Psoas muscle (tissue), 8 donors: ENCODE results near the gene TMEM240. TPM values are rescaled to one million over a fixed set of nuclear protein-coding genes. Genes with fewer than 3 reads are reported as not detected.

Source experiments
- ATAC-seq, 4 donors: fragments of 200-7000 bp; cut with Tn5 transposase; one replicate each; pipeline ENCODE4 v1.9.1; 2020; ENCODE audit warnings: moderate library complexity in 3 of 4, mild to moderate bottlenecking in 2 of 4
- DNase-seq, 2 donors: peaks; one replicate each; pipeline ENCODE4 v3.0.0-alpha.2; 2020
- H3K27ac ChIP-seq: fragments of 200-600 bp; one replicate; pipeline ENCODE4 v1.8.0; 2022
- H3K27me3 ChIP-seq, 3 donors: fragments of 200-600 bp in 1 of 3; one replicate each; pipeline versions ENCODE4 v1.6.1 to v1.8.0; 2013 to 2022; ENCODE audit warnings: low read length in 2 of 3, mild to moderate bottlenecking in 2 of 3, moderate library complexity in 1 of 3; ENCODE audit not compliant: insufficient read depth in 3 of 3
- H3K36me3 ChIP-seq, 2 donors: fragments of 200-600 bp in 1 of 2; one replicate each; pipeline versions ENCODE4 v1.6.1 to v1.8.0; 2013 to 2022; ENCODE audit warnings: low read depth in 1 of 2, mild to moderate bottlenecking in 1 of 2, moderate library complexity in 1 of 2; ENCODE audit not compliant: insufficient read depth in 1 of 2
- H3K4me1 ChIP-seq: fragments of 200-600 bp; one replicate; pipeline ENCODE4 v1.8.0; 2022
- H3K4me3 ChIP-seq: fragments of 200-600 bp; one replicate; pipeline ENCODE4 v1.8.0; 2022; ENCODE audit warnings: mild to moderate bottlenecking
- H3K9me3 ChIP-seq: fragments of 200-600 bp; one replicate; pipeline ENCODE4 v1.8.0; 2022
- WGBS, 3 donors: extraction: QIAGEN DNeasy Blood & Tissue Kit; methylation state at CpG; one replicate each; pipeline versions ENCODE4 v1.1.6 to v1.1.7; 2013; 5-methylcytosine and 5-hydroxymethylcytosine counted together
- intact Hi-C, 2 donors: fragments of 100-400 bp; cut with DNase I; formaldehyde crosslinking; loops; one replicate each; pipeline versions ENCODE4 v1.11.0 to v1.14.2; 2022
- polyA plus RNA-seq, 3 donors: library from polyadenylated mRNA; stranded (reverse); fragments of 200-250 nt; gene quantifications; one replicate each; pipeline ENCODE4 v1.2.3, GENCODE V29; 2013
- total RNA-seq, 4 donors: library from RNA; stranded (reverse); fragmentation: NEBNext Ultra II Directional in 2 of 4; extraction: Animal tissue kit (Norgen Biotek cat#: 25700) in 2 of 4; gene quantifications; one replicate each; pipeline versions ENCODE4 v1.2.1 to v1.2.4, GENCODE V29; 2021 to 2023
- TF ChIP-seq, protein P1 (sequence below): fragments of 200-600 bp; IDR thresholded peaks from one replicate; pipeline ENCODE4 v1.8.0; 2022; ENCODE audit warnings: antibody characterized with exemption
- donor health status: healthy with polysubstance abuse.
- donor health status: DM: no; HTN: no; CAD: no; lungs with moderate emphysema.
- donor health status: Bipolar disorder and iron deficiency.
- donor health status: healthy.
- donor health status: DM: yes; HTN: yes; CAD: no.
- donor health status: DM: no; HTN: no; CAD: no.
- donor health status: DM: no; HTN: no; CAD: no.
- donor health status: DM: yes; HTN: yes; CAD: no.

Gene TMEM240
- total and polyA plus RNA-seq, 7 donors: 0.55 to 1.8 (median 1.2) TPM

DNA sequence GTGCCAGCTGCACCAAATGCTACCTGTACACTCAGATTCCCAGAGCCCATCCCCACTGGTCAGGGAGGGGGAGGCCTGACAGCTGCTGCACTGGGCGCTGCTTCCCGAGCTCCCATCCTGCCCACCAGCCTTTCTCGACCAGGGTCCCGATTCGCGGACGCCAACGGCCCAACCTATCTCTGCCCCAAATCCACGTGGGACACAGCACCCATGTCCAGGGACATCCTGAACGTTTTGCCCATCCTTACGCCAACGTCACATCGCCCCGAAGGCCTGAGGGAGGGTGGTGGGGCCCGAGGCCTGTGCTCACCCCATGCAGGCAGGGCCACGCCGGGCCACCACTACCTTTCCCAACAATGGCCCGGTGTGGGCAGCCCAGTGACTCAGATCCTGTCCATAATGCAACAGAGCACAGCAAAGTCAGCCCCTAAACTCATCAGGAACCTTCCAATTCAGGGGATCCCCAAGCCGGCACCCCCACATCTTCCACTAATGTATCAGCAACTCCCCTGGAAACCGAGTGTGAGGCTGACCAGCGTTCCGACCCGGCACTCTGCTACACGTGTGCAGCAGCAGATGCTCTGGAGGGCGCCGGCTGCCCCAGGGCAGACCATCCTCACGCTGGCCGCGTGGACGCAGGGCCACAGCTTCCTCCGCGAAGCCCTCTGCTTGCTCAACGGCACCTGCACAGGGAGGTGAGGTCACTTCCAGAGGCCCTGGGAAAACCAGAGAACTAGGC lies 11.3 kb upstream of the TMEM240 start:
- ATAC-seq (no peak), DNase-seq (no peak)
- intact Hi-C loops: no loop called here
- 83 to 89% (median 84%) methylated on average over 33 of the region's 33 CpGs for WGBS, 3 donors
- Histone ChIP-seq H3K9me3 (no peaks in the 10 kb centered on the region), H3K27me3 (no peaks in the 10 kb centered on the region), H3K36me3 (peaks cover 0 to 16% of the 10 kb centered on the region in 2 donors), H3K4me1 (peaks cover 30% of the 10 kb centered on the region), H3K4me3 (no peak overlapping the region), H3K27ac (no peak overlapping the region)
- TF ChIP-seq, protein P1, sequence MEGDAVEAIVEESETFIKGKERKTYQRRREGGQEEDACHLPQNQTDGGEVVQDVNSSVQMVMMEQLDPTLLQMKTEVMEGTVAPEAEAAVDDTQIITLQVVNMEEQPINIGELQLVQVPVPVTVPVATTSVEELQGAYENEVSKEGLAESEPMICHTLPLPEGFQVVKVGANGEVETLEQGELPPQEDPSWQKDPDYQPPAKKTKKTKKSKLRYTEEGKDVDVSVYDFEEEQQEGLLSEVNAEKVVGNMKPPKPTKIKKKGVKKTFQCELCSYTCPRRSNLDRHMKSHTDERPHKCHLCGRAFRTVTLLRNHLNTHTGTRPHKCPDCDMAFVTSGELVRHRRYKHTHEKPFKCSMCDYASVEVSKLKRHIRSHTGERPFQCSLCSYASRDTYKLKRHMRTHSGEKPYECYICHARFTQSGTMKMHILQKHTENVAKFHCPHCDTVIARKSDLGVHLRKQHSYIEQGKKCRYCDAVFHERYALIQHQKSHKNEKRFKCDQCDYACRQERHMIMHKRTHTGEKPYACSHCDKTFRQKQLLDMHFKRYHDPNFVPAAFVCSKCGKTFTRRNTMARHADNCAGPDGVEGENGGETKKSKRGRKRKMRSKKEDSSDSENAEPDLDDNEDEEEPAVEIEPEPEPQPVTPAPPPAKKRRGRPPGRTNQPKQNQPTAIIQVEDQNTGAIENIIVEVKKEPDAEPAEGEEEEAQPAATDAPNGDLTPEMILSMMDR: no peak

DNA sequence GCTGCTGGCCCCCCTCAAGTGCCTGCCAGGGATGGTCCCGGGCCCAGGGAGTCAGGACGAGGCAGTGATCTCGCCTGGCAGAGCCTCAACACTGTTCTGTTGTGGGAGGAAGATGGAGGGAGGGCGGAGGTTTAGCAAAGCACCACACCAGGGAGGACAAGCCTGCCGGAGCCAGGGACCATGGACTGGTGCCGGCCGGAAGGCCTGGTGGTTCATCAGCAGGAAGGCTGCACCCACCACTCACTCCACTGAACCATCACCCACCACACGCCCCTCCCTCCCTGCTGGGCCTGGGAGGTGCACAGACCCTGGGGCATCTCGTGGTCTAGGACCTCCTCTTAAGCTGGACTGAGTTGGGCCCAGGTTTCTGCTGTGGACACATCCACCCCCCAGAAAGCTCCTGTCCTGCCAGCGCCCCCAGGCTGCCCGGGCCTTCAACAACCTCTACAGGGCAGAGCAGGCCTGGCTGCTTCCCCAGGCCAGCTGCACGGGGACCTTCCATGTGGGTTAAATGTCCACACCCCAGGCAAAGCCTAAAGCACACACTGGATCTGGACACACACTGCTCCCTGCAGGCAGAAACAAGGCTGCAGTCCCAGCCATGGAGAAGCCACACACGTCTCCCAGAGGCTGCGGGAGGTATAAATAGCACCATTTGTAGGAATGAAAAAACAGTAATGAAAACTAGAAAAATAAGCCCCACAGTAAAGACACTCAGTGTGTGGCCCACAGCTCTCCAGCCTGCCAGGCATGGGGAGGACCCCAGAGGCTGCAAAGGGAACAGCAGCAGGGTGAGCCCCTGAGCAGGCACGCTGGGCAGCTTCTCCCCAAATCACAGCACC lies 10.4 kb upstream of the TMEM240 start:
- H3K9me3 ChIP-seq: no peaks in the 10 kb centered on the region
- intact Hi-C loops: no loop called here
- no peaks in the 10 kb centered on the region for H3K27me3 ChIP-seq
- H3K4me1 ChIP-seq: peaks cover 30% of the 10 kb centered on the region
- H3K27ac ChIP-seq: peak overlapping the region; percentile 50
- ATAC-seq (peak; percentile 48 to 64 (median 56)), DNase-seq (peak in 1 of 2 donors; percentile 80)
- 40 to 59% (median 49%) methylated on average over 14 to 15 of the region's 15 CpGs for WGBS, 3 donors
- peaks cover 0 to 20% of the 10 kb centered on the region in 2 donors for H3K36me3 ChIP-seq
- TF ChIP-seq, protein P1: peak; percentile 40
- H3K4me3 ChIP-seq: peak overlapping the region; percentile 6

DNA sequence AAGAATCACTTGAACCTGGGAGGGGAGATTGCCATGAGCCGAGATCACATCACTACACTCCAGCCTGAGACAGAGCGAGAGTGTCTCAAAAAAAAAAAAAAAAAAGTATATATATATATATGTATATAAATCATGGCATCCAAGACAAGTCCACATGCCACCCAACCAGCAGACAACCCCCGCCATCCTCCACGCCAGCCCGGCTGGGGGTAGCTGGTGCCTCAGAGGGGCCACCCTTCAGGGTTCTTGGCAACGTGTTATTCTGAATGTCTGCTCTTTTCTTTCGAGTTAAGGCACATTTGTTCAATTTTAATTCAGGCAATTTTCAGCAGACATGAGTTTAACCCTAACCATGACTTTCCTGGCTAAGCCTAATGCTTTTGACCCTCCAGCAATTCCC lies 9.7 kb upstream of the TMEM240 start:
- peak overlapping the region; percentile 50 for H3K27ac ChIP-seq
- H3K9me3 ChIP-seq: no peaks in the 10 kb centered on the region
- no peak for DNase-seq
- intact Hi-C loops: no loop called here
- ATAC-seq: no peak
- peaks cover 0 to 21% of the 10 kb centered on the region in 2 donors for H3K36me3 ChIP-seq
- peaks cover 24% of the 10 kb centered on the region for H3K4me1 ChIP-seq
- TF ChIP-seq, protein P1: no peak
- H3K4me3 ChIP-seq: no peak overlapping the region
- 75 to 76% (median 75%) methylated on average over 7 of the region's 7 CpGs for WGBS, 3 donors
- H3K27me3 ChIP-seq: no peaks in the 10 kb centered on the region

DNA sequence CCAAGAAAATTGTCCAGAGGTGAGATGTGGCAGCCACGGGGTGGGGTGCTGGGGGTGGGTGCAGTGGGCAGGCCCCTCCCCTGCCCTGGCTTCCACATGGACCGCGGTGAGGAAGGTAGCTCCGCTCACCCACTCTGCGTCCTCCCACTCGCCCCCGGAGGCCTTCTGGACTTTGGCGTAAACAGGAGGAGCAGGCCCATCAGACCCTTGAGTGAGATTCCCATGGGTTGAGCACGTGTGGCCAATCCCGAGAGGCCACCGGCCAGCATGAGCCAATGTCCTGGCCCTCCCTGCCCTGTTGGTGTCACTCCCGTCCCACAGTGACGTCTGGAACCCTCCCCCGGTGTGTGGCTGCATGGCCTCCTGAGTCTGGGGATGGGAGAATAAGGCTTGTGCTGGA lies 8.2 kb upstream of the TMEM240 start:
- H3K27ac ChIP-seq: no peak overlapping the region
- ATAC-seq (no peak), DNase-seq (no peak)
- peaks cover 19% of the 10 kb centered on the region for H3K4me1 ChIP-seq
- H3K4me3 ChIP-seq: no peak overlapping the region
- intact Hi-C loops: no loop called here
- WGBS, 3 donors: 69 to 78% (median 71%) methylated on average over 11 to 14 of the region's 14 CpGs
- peaks cover 0 to 21% of the 10 kb centered on the region in 2 donors for H3K36me3 ChIP-seq
- TF ChIP-seq, protein P1: no peak
- no peaks in the 10 kb centered on the region for H3K27me3 ChIP-seq
- H3K9me3 ChIP-seq: no peaks in the 10 kb centered on the region
